ENCODE measurements around the gene HPCA. TPM values are rescaled to one million over a fixed set of nuclear protein-coding genes. Genes with fewer than 3 reads are reported as not detected.

Gene HPCA
- total and polyA plus RNA-seq, 2 of the 8 experiments (the other 6 are each of a cell fraction or from before 2014, with no cell fraction given): 0.70 to 1.4 TPM

DNA sequence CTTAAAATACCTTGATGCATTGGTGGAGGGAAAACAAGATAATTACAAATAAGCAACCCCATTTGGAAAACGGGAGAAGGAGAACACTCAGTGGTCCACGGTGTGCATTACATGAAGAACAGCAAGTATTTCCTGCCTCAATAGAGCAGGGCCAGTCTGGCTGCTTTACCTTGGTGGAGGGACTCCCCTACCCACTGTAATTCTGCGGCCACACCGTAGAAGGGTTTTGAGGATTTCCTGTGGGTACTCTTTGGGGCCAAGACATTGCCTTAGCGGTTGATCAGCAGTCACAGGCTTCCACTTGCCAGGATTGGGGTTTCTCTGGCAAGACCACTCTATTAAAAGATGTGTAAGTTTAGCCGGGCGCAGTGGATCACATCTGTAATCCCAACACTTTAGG is 31.2 kb downstream of the HPCA start:
- Histone ChIP-seq H2BK5ac (ENCODE audit: low read depth, low read length) (no peak overlapping the region), H3K4me2 (ENCODE audit: insufficient read depth in 1 of 2, low read depth in 2 of 2, low read length in 2 of 2) (no peak overlapping the region), H3K9me3 (ENCODE audit: insufficient read depth in 2 of 2, low read depth in 1 of 2, low read length in 1 of 2) (no peaks in the 10 kb centered on the region), H4K8ac (ENCODE audit: extremely low read depth, insufficient read depth, low read length) (no peak overlapping the region), H2BK20ac (ENCODE audit: low read length) (no peak overlapping the region), H3K14ac (ENCODE audit: insufficient read length) (no peak overlapping the region), H3K79me2 (ENCODE audit: control insufficient read depth in 1 of 2, insufficient read depth in 2 of 2, low read length in 2 of 2) (no peaks in the 10 kb centered on the region), H3K23ac (ENCODE audit: insufficient read length) (no peak overlapping the region), H3K4ac (replicated peaks; ENCODE audit: insufficient read length, low read depth, low read length) (no peak overlapping the region), H3K18ac (ENCODE audit: extremely low read depth, low read length) (no peak overlapping the region), H3K27ac (ENCODE audit: low read depth, low read length) (no peak overlapping the region), H3K4me1 (replicated peaks in 1 of 4; ENCODE audit: control insufficient read depth in 3 of 4, insufficient read depth in 4 of 4, low read length in 3 of 4) (no peaks in the 10 kb centered on the region), H4K20me1 (replicated peaks in 1 of 2; ENCODE audit: control insufficient read depth in 1 of 2, insufficient read depth in 2 of 2, low read length in 2 of 2) (no peaks in the 10 kb centered on the region), H2BK120ac (replicated peaks; ENCODE audit: low read depth, low read length) (no peak overlapping the region), H3K56ac (replicated peaks; ENCODE audit: insufficient read length, low read depth, low read length) (no peak overlapping the region), H3K79me1 (ENCODE audit: low read depth, low read length) (no peaks in the 10 kb centered on the region), H2BK12ac (ENCODE audit: low read depth, low read length) (no peak overlapping the region), H3K27me3 (replicated peaks in 1 of 4; ENCODE audit: control insufficient read depth in 3 of 4, extremely low read depth in 1 of 4, insufficient read depth in 3 of 4, low read length in 3 of 4) (peaks cover 0 to 2% (median under 1%) of the 10 kb centered on the region in 4 experiments; a peak in 3 of 7 replicates), H2AFZ (ENCODE audit: low read length) (no peak overlapping the region), H3K23me2 (ENCODE audit: low read depth, low read length) (no peaks in the 10 kb centered on the region), H4K91ac (replicated peaks; ENCODE audit: insufficient read length, low read length) (no peak overlapping the region), H4K5ac (ENCODE audit: insufficient read length, low read depth, low read length) (no peak overlapping the region), H3K9ac (replicated peaks in 1 of 4; ENCODE audit: extremely low read depth in 1 of 4, low read depth in 3 of 4, low read length in 3 of 4) (no peak overlapping the region), H2AK5ac (ENCODE audit: low read depth, low read length) (no peak overlapping the region), H2BK15ac (ENCODE audit: low read length) (no peak overlapping the region), H3K36me3 (ENCODE audit: control insufficient read depth in 2 of 4, insufficient read depth in 4 of 4, low read length in 3 of 4) (no peaks in the 10 kb centered on the region), H3K4me3 (ENCODE audit: extremely low read depth in 1 of 4, insufficient read depth in 2 of 4, low read depth in 3 of 4, low read length in 4 of 4) (no peak overlapping the region)
- POLR2A ChIA-PET (ENCODE audit: partially characterized antibody): interaction anchor here (1.0 kb wide), 1 partner anchor 17 kb away, joined by 3 read pairs; no protein-coding TSS in a partner anchor
- CTCF ChIA-PET (ENCODE audit: partially characterized antibody): interaction anchor here (1.5 to 1.6 kb wide), 2 partner anchors 11 to 25 kb away, joined by 4 to 5 read pairs; no protein-coding TSS in a partner anchor
- 86% methylated on average over 7 of the region's 7 CpGs; no CpG with 5 or more reads in 1 of the 2 experiments for WGBS, 2 experiments (ENCODE audit: extremely low coverage in 1 of 2, insufficient coverage in 1 of 2, insufficient read length in 1 of 2, insufficient replicate concordance in 2 of 2, low coverage in 1 of 2, low lambda C conversion rate in 2 of 2, missing lambda C conversion rate in 1 of 2)
- FAIRE-seq (no peak), DNase-seq (ENCODE audit: low read depth in 1 of 2, low spot score in 2 of 2) (no peak)
- no peak for TF ChIP-seq RXRA (IDR thresholded peaks at IDR 0.05; ENCODE audit: insufficient read depth, low read depth, low read length)
- no peak for TF ChIP-seq TAF7 (optimal IDR thresholded peaks at IDR 0.05; ENCODE audit: borderline replicate concordance, low read depth, low read length)
- no peak for TF ChIP-seq BCL11A (IDR thresholded peaks at IDR 0.05; ENCODE audit: low read depth in 2 of 2, low read length in 2 of 2)
- TF ChIP-seq BACH1 (IDR thresholded peaks at IDR 0.05; ENCODE audit: low read length): no peak
- TF ChIP-seq SIRT6 (IDR thresholded peaks at IDR 0.05; ENCODE audit: low read length): no peak
- TF ChIP-seq GABPA (IDR thresholded peaks at IDR 0.05; ENCODE audit: borderline replicate concordance, insufficient read depth, low read length): no peak
- TF ChIP-seq CBX8 (IDR thresholded peaks at IDR 0.05; ENCODE audit: borderline replicate concordance, low read depth, low read length): no peak
- no peak for TF ChIP-seq RFX5 (IDR thresholded peaks at IDR 0.05; ENCODE audit: borderline replicate concordance, low read depth, low read length)
- no peak for TF ChIP-seq KDM1A (IDR thresholded peaks at IDR 0.05; ENCODE audit: borderline replicate concordance, low read length)
- TF ChIP-seq HDAC6 (IDR thresholded peaks at IDR 0.05; ENCODE audit: low read depth, low read length): no peak
- TF ChIP-seq, protein P1, sequence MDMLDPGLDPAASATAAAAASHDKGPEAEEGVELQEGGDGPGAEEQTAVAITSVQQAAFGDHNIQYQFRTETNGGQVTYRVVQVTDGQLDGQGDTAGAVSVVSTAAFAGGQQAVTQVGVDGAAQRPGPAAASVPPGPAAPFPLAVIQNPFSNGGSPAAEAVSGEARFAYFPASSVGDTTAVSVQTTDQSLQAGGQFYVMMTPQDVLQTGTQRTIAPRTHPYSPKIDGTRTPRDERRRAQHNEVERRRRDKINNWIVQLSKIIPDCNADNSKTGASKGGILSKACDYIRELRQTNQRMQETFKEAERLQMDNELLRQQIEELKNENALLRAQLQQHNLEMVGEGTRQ (IDR thresholded peaks at IDR 0.05; ENCODE audit: low read length): no peak
- TF ChIP-seq CEBPB (IDR thresholded peaks at IDR 0.05; ENCODE audit: low read depth, low read length): no peak
- TF ChIP-seq ZNF274 (IDR thresholded peaks at IDR 0.05; ENCODE audit: borderline replicate concordance, extremely low read depth, low read length): no peak
- no peak for TF ChIP-seq TEAD4 (IDR thresholded peaks at IDR 0.05; ENCODE audit: low read depth, low read length)
